Pancreas (tissue), 10 donors: ENCODE results near the gene GRK3. TPM values are rescaled to one million over a fixed set of nuclear protein-coding genes. Genes with fewer than 3 reads are reported as not detected.

Experiments
- ATAC-seq, 4 donors: fragments of 200-7000 bp; cut with Tn5 transposase; one replicate each; pipeline versions ENCODE4 v1.8.0 to v1.9.1; 2020; ENCODE audit warnings: mild to moderate bottlenecking in 4 of 4, moderate library complexity in 4 of 4
- DNase-seq, 6 donors: peaks; one replicate each; pipeline ENCODE4 v3.0.0-alpha.2; 2020
- FAIRE-seq: peaks from 2 replicates; lab custom pipeline; 2012; peaks lifted over from hg19 to GRCh38; lab: Jason Lieb, UNC
- H3K27ac ChIP-seq, 4 donors: fragments of 200-600 bp; sonication (generic); 1 replicate in 3 of 4; 2 replicates in 1 of 4; pipeline versions ENCODE4 v1.5.0 to v1.8.0; 2020
- H3K27me3 ChIP-seq, 4 donors: fragments of 200-600 bp; one replicate each; pipeline ENCODE4 v1.8.0; 2021
- H3K36me3 ChIP-seq, 3 donors: fragments of 200-600 bp; sonication (generic) in 1 of 3; one replicate each; pipeline versions ENCODE4 v1.5.0 to v1.8.0; 2020 to 2021
- H3K4me1 ChIP-seq, 3 donors: fragments of 200-600 bp; one replicate each; pipeline ENCODE4 v1.8.0; 2021
- H3K4me3 ChIP-seq, 4 donors: fragments of 200-600 bp; sonication (generic) in 2 of 4; one replicate each; pipeline versions ENCODE4 v1.5.0 to v1.8.0; 2020 to 2021
- H3K9me3 ChIP-seq, 4 donors: fragments of 200-600 bp; one replicate each; pipeline ENCODE4 v1.8.0; 2021
- CTCF ChIP-seq, 4 donors: fragments of 200-600 bp; sonication (generic) in 3 of 4; IDR thresholded peaks; one replicate each; pipeline versions ENCODE4 v1.5.0 to v1.8.0; 2021; ENCODE audit warnings: antibody characterized with exemption in 4 of 4
- WGBS, 2 donors: extraction: QIAGEN DNeasy Blood & Tissue Kit; methylation state at CpG; one replicate each; pipeline ENCODE4 v1.1.7; 2013; 5-methylcytosine and 5-hydroxymethylcytosine counted together
- intact Hi-C, 3 donors: fragments of 100-400 bp; cut with DNase I; formaldehyde crosslinking; loops; one replicate each; pipeline versions ENCODE4 v1.11.1 to v1.14.2; 2022
- polyA plus RNA-seq, 2 donors: library from polyadenylated mRNA; stranded (reverse); fragments of 200-250 nt; gene quantifications; one replicate each; pipeline ENCODE4 v1.2.3, GENCODE V29; 2013
- total RNA-seq, 6 donors: library from RNA; stranded (reverse); fragmentation: NEBNext Ultra II Directional in 4 of 6; extraction: Animal tissue kit (Norgen Biotek cat#: 25700) in 4 of 6; gene quantifications; one replicate each; pipeline versions ENCODE4 v1.2.1 to v1.2.4, GENCODE V29; 2021 to 2023
- donor health status: healthy with polysubstance abuse.
- donor health status: DM: no; HTN: no; CAD: no; lungs with moderate emphysema.
- donor health status: DM: no; HTN: no; CAD: no.
- donor health status: control.
- donor health status: control.
- donor health status: Bipolar disorder and iron deficiency.
- donor health status: DM: yes; HTN: yes; CAD: no.
- donor health status: DM: no; HTN: no; CAD: no.
- donor health status: DM: no; HTN: no; CAD: no.
- donor health status: DM: yes; HTN: yes; CAD: no.

Gene GRK3
- total and polyA plus RNA-seq, 8 donors: 3.5 to 18.1 (median 7.6) TPM

GRCh38 chr22:25554238-25554671, 10.2 kb upstream of the GRK3 start:
- ATAC-seq: peak in 1 of 4 donors; percentile 29
- 59 to 66% methylated on average over 1 of the region's 1 CpG for WGBS, 2 donors
- TF ChIP-seq CTCF (IDR thresholded peaks at IDR 0.05): no peak
- H3K27me3 ChIP-seq: no peaks in the 10 kb centered on the region
- DNase-seq: no peak
- H3K36me3 ChIP-seq: no peaks in the 10 kb centered on the region
- intact Hi-C loops: no loop called here
- no peak overlapping the region for H3K4me3 ChIP-seq
- FAIRE-seq: no peak
- H3K9me3 ChIP-seq: no peaks in the 10 kb centered on the region
- H3K27ac ChIP-seq: no peak overlapping the region
- H3K4me1 ChIP-seq: no peaks in the 10 kb centered on the region

- DNase-seq: no peak
- Histone ChIP-seq H3K9me3 (no peaks in the 10 kb centered on the region), H3K27me3 (no peaks in the 10 kb centered on the region), H3K4me1 (no peaks in the 10 kb centered on the region), H3K27ac (no peak overlapping the region), H3K4me3 (no peak overlapping the region), H3K36me3 (no peaks in the 10 kb centered on the region)
- 49 to 61% methylated on average over 2 of the region's 2 CpGs for WGBS, 2 donors
- intact Hi-C loops: no loop called here
- no peak for TF ChIP-seq CTCF (IDR thresholded peaks at IDR 0.05)
- no peak for FAIRE-seq
- ATAC-seq: no peak
Measured at GRCh38 chr22:25554689-25555088, 9.8 kb upstream of the GRK3 start.

GRCh38 chr22:25555586-25555985, 8.9 kb upstream of the GRK3 start:
- WGBS, 2 donors: 68 to 75% methylated on average over 4 of the region's 4 CpGs
- Histone ChIP-seq H3K4me3 (no peak overlapping the region), H3K27ac (no peak overlapping the region), H3K27me3 (no peaks in the 10 kb centered on the region), H3K4me1 (no peaks in the 10 kb centered on the region), H3K9me3 (no peaks in the 10 kb centered on the region), H3K36me3 (no peaks in the 10 kb centered on the region)
- ATAC-seq (no peak), FAIRE-seq (no peak), DNase-seq (no peak)
- intact Hi-C loops: no loop called here
- no peak for TF ChIP-seq CTCF (IDR thresholded peaks at IDR 0.05)

- intact Hi-C loops: no loop called here
- no peak for FAIRE-seq
Measured at GRCh38 chr22:25557218-25557617, 7.3 kb upstream of the GRK3 start.

More at GRCh38 chr22:25557218-25557617, 7.3 kb upstream of the GRK3 start:
- no peak for TF ChIP-seq CTCF (IDR thresholded peaks at IDR 0.05)
- Histone ChIP-seq H3K4me1 (no peaks in the 10 kb centered on the region), H3K27me3 (no peaks in the 10 kb centered on the region), H3K27ac (no peak overlapping the region), H3K36me3 (no peaks in the 10 kb centered on the region), H3K4me3 (no peak overlapping the region), H3K9me3 (no peaks in the 10 kb centered on the region)
- ATAC-seq: no peak
- 86 to 87% methylated on average over 5 of the region's 5 CpGs for WGBS, 2 donors
- no peak for DNase-seq
